GM12892 (cell line): Measurements from ENCODE around the gene FAM200A. TPM values are rescaled to one million over a fixed set of nuclear protein-coding genes. Genes with fewer than 3 reads are reported as not detected.
"Not testable (repeated sequence)": the region's sequence is repeated elsewhere in the genome, so short reads cannot be mapped to it uniquely, and the experiment has no call there.

Source experiments
- DNase-seq: peaks from one replicate; pipeline ENCODE4 v3.0.0; 2011; ENCODE audit not compliant: insufficient read length
- FAIRE-seq: peaks from 2 replicates; lab custom pipeline; 2011; peaks lifted over from hg19 to GRCh38; lab: Jason Lieb, UNC
- POLR2A ChIP-seq: IDR thresholded peaks from 2 replicates; pipeline ENCODE4 v1.6.1; 2011; ENCODE audit warnings: low read depth, low read length, control low read depth
- POLR2AphosphoS5 ChIP-seq: IDR thresholded peaks from 2 replicates; pipeline ENCODE4 v1.6.1; 2011; ENCODE audit warnings: low read depth, low read length, control low read depth
- TAF1 ChIP-seq: IDR thresholded peaks from 2 replicates; pipeline ENCODE4 v1.6.1; 2011; ENCODE audit warnings: low read depth, mild to moderate bottlenecking, control low read depth, low read length, borderline replicate concordance
- polyA plus RNA-seq: library from polyadenylated mRNA; unstranded; fragments of >200 nt; gene quantifications from one replicate; pipeline ENCODE4 v1.2.1, GENCODE V29; 2012; ENCODE audit warnings: missing spikeins, inconsistent platforms; ENCODE audit not compliant: missing spikeins

FAM200A gene
- polyA plus RNA-seq, result 5.3 TPM

DNA sequence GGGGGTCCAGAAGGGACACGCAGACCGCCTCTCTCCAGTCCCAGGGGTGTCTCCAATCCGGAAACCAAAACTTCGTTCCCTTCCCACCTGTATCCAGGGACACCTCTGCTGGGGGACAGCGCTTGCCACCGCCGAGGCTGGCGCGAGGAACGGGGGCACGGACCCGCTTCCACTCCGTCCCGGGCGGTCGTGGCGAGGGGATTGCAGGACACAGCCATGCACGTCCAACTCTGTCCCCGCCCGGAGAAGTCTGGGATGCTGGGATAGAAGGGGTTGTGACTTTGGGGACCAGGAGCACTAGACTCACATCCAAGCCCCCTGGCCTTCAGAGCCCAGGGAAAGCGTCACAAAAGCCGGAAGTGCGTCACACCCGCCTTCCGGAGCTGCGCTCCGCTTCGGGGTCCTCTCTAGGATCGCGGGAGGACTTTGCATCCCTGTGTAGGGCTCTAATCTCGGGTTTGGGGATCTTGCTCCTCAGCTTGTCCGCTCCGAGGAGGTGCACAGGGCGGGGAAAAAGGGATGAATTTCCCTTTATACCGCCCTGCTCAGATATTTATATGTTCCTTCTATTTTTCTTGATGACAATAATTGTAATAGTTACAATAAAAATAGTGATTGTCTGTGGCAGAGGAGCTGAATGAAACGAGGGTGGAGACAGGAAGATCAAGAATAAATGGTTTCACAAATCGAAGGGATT, at the start of gene FAM200A:
TSS of gene FAM200A (minus strand) at position 348 of the 697 bp plus-strand sequence. CDS start 3,707 bp downstream, outside the sequence.
- FAIRE-seq, result peak; percentile 98

DNA sequence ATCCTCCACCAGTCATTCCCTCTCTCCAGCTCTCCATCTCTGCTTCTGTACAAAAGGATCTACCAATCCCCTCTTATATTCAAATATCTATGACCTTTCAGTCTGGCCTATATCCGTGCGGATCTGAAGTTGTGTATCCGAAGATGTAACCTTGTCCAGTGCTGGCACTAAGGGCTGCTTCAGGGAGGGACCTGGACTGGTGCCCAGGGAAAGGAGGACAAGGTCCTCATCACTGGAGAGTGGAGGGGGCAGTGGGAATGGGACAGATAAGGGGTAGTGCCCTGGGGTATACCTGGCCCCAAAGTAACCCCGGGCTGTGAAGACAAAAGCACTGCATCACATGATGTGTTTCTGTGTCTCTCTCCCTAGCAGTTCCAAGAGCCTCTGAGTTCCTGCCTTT, 47.9 kb upstream of the FAM200A start:
- no peak for FAIRE-seq

More for the DNA sequence above, at the start of gene FAM200A:
- peak; percentile 96 for TF ChIP-seq POLR2AphosphoS5
- TF ChIP-seq TAF1, result peak; percentile 81
- peak; percentile 98 for TF ChIP-seq POLR2A
- peak; percentile 89 for DNase-seq

DNA sequence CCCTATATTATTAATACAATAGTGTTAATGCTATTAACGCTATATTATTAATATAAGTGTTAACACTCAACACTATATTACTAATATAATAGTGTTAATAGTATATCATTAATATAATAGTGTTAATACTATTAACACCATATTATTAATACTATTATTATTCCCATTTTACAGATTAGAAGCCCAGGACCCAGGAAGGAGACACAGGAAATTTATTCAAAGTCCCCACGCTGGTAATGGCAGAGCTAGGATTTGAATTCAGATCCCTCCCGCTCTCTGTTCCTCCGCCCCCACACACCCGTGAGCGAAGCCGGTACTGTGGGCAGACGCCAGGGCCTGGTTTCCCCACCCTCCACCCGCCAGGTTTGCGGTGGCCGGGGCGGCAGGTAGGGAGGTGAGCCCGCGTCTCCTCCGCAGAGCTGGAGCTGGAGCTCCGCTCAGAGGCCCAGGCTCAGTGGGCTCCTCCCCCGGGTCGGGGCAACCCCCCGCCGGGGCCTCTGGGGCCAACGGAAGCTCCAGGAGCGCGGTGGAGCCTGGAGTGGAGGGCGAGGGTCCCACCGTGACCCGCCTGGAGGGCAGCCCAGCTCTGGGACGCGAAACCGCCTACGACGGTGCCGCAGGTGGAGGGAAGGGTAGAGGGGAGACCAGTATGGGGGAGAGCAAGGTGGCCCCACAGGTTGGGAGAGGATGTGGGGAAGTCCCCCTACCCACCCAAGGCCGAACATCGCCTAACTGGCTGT, 46.0 kb upstream of the FAM200A start, which contains the start of gene TMEM225B:
TSS of gene TMEM225B (plus strand) at position 506 of the 740 bp plus-strand sequence. CDS start 6,122 bp downstream, outside the sequence.
- DNase-seq, result no peak
- TF ChIP-seq TAF1 (no peak), POLR2AphosphoS5 (no peak), POLR2A (no peak)
- no peak for FAIRE-seq

More for the DNA sequence above, 47.9 kb upstream of the FAM200A start:
- DNase-seq, result no peak
- TF ChIP-seq POLR2A (no peak), TAF1 (no peak), POLR2AphosphoS5 (no peak)

DNA sequence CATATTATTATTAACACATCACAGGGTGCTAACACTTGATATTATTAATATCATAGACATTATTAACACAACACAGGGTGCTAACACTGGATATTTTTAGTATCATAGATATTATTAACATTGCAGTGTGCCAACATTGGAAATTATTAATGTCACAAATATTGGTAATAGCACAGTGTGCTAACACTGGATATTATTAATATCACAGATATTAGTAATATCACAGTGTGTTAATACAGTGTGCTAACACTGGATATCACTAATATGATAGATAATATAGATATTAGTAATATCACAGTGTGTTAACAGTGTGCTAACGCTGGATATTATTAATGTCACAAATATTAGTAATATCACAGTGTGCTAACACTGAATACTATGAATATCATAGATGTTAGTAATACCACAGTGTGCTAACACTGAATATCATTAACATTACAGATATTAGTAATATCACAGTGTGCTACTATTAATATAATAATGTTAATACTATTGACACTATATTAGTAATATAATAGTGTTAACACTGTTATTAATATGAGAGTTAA, 44.6 kb upstream of the FAM200A start:
- TF ChIP-seq POLR2A (no peak), TAF1 (no peak), POLR2AphosphoS5 (no peak)
- no peak for FAIRE-seq
- no peak for DNase-seq

DNA sequence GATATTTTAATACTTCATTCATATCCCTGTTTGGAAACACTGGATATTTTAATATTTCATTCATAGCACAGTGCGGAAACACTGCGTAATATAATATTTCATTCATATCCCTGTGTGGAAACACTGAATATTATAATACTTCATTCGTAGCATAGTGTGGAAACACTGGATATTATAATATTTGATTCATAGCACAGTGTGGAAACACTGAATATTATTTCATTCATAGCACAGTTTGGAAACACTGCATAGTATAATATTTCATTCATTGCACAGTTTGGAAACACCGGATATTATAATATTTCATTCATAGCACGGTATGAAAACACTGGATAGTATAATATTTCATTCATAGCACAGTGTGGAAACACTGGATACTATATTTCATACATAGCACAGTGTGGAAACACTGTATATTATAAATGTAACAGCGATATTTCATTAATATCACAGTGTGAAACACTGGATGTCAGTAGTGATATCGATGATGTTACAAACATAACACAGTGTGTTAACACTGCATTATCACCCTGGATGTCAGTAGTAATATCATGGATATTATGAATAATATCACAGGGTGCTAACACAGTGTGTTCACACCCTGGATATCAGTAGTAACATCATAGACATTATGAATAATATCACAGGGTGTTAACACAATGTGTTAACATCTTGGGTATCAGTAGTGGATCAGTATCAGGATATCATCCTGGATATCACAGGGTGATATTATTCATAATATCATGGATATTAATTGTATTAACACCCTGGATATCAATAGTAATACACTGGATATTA, 43.2 kb upstream of the FAM200A start:
- TF ChIP-seq POLR2AphosphoS5 (no peak), POLR2A (no peak), TAF1 (no peak)
- DNase-seq (no peak), FAIRE-seq (no peak)

DNA sequence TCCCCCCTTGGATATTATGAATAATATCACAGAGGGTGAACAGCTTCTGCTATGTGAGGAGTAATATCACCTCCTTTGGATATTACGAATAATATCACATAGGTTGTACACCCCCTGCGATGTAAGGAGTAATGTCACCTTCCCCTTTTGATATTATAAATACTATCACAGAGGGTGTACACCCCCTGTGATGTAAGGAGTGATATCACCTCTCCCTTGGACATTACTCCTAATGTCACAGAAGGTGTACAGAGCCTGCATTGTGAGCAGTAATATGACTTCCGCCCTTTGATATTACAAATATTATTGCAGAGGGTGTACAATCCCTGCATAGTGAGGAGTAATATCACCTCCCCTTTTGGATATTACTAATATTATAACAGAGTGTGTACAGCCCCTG, 37.0 kb upstream of the FAM200A start:
- no peak for TF ChIP-seq POLR2A
- TF ChIP-seq TAF1, result no peak
- no peak for TF ChIP-seq POLR2AphosphoS5
- FAIRE-seq, result no peak
- no peak for DNase-seq

DNA sequence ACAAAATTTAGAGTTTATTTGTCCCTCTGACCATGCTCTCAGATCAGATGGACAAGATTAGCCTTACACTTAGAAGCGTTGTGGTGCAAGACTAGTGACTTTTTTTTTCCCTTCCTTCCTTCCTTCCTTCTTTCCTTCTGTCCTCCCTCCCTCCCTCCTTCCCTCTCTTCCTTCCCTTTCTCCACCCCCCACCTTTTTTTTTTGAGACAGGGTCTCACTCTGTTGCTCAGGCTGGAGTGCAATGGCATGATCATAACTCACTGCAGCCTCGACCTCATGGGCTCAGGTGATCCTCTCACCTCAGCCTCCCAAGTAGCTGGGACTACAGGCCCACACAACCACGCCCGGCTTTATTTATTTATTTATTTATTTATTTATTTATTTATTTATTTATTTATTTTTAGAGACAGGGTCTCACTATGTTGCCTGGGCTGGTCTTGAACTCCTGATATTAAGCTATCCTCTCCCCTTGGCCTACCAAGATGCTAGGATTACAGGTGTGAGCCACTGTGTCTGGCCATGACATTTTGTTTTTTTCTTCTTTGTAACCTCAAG, 28.9 kb upstream of the FAM200A start:
- peak; percentile 27 for FAIRE-seq
- DNase-seq, result not testable (repeated sequence)

DNA sequence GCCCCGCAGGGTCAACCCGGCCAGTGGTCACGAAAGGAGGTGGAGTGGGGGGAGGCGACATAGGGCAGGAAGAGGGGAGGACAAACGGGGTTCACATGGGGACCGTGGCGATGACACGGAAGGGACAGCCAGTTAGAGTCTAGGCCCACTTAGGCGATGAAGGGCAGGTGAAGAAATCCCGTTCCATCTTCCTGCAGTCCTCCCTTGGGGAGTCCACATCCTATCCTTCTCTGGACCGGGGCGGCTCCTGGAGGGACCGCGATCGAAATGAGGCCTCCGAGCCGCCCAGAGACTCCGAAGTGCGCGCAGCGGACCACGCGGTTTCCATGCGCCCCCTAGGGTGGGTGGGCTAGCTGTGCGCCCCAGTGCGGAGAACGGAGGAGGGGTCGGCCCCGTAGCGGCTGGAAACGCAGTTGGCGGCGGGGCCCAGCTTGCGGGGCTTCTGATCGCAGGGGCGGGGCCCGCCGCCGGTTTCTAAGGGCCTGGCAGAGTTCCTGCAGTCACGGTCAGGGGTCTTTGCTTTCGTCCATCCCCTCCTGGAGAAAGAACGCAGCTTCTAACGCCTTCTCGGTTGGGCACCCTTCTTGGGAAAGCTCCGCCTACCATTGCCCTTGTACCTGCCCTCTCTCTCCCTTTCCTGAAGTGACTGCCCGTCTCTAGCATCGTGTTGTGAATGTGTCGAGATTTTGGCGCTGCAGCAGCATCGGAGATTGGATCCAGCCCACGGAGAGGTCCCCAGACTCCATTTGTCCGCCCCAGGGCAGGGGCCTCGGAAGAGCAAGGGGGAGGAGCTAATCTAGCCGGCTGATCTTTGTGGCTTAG, 28.3 kb upstream of the FAM200A start:
- DNase-seq (no peak), FAIRE-seq (no peak)
- TF ChIP-seq TAF1, result no peak
- TF ChIP-seq POLR2A, result no peak
- no peak for TF ChIP-seq POLR2AphosphoS5

DNA sequence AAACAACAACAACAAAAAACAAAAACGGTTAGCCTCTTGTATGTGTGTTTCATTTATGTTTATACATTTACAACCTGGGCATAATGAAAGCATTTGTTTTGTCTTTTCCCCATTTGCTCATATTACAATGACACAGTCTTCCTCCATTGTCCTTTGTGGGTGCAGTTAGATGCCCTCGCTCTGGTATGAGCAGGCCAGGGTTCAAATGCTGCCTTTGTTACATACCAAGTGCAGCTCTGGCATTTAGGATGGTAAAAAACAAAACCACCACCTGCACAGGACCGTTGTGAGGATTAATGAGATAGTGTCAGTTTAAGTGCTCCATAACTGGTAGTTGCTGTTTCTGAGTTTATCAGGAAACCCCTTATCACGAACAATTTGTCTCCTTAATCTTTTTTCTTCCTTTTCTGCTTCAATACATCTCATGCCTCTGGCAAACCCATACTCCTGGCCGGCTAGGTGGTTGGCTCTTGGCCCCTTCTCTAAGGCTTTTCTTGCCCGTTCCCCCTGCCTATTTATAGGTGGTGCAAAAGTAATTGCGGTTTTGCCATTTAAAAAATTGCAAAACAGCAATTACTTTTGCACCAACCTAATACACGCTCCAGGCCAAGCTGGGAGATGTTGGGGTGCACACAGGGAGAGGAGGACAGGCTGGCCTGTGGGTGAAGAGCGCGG, 27.5 kb upstream of the FAM200A start:
- TF ChIP-seq TAF1 (no peak), POLR2AphosphoS5 (no peak), POLR2A (no peak)
- FAIRE-seq, result no peak
- no peak for DNase-seq

DNA sequence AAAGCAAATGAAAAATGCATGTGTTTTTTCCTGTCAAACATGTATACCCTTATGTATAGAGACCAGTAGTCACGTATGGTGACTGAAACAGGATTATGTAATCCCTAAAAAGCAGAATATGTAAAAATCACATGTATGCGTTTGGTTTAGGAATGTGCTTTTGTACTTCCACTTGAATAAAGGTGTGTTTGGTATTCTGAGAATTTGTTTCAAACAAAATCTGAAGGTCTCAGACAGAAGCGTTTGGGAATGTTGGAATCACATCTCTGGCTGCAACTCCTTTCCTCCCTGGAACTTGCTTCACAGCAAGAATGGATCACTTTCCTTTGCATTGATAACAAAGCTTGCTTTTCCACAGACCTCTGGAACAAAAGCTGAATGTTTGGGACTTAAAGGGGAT, 24.3 kb upstream of the FAM200A start:
- TF ChIP-seq POLR2A, result no peak
- FAIRE-seq (no peak), DNase-seq (no peak)
